GM12878 (cell line): ENCODE data around the gene ZBTB16. TPM values are rescaled to one million over a fixed set of nuclear protein-coding genes. Genes with fewer than 3 reads are reported as not detected.

Source experiments
- ATAC-seq: fragments of 200-7000 bp; cut with Tn5 transposase; 3 replicates; pipeline ENCODE4 v1.9.1; 2020; ENCODE audit warnings: mild to moderate bottlenecking, moderate library complexity
- BruUV-seq: library from RNA; stranded (reverse); fragments of 400-500 nt; replicated peaks from 2 replicates; lab custom pipeline; 2021; lab: Mats Ljungman, UMichigan
- CTCF ChIA-PET: fragments of 300-600 bp; sonication (Branson Sonifier 250); formaldehyde crosslinking; extraction: SDS; loops from one replicate; lab custom pipeline; 2021; ENCODE audit warnings: inconsistent platforms; lab: Yijun Ruan, JAX
- POLR2A ChIA-PET: fragments of 350-600 bp; formaldehyde crosslinking; extraction: SDS; loops from one replicate; lab custom pipeline; 2021; ENCODE audit warnings: inconsistent platforms; lab: Charles Lee
- RAD21 ChIA-PET: fragments of 300-600 bp; sonication (Branson Sonifier 250); formaldehyde crosslinking; loops from one replicate; lab custom pipeline; 2023; ENCODE audit warnings: antibody characterized with exemption; ENCODE audit not compliant: unreplicated experiment; lab: Charles Lee
- SMC1A ChIA-PET: fragments of 300-600 bp; sonication (Branson Sonifier 250); formaldehyde crosslinking; loops from one replicate; lab custom pipeline; 2023; ENCODE audit not compliant: unreplicated experiment, uncharacterized antibody; lab: Charles Lee
- DNase-seq: peaks from one replicate; pipeline ENCODE4 v3.0.0-alpha.2; 2011; ENCODE audit warnings: low read depth, low spot score
- FAIRE-seq: peaks from 3 replicates; lab custom pipeline; 2011; peaks lifted over from hg19 to GRCh38; lab: Jason Lieb, UNC
- H2AFZ ChIP-seq: 2 replicates; pipeline ENCODE4 v1.6.0; 2011; ENCODE audit warnings: low read depth, low read length, control low read depth; ENCODE audit not compliant: control insufficient read depth
- H3K27ac ChIP-seq: 2 replicates; pipeline ENCODE4 v1.5.1; 2011; ENCODE audit warnings: control low read depth; ENCODE audit not compliant: control insufficient read depth, insufficient read depth
- H3K27me3 ChIP-seq, 2 experiments: replicated peaks in 1 of 2; 2 replicates each; pipeline versions ENCODE4 v1.6.0 to v1.6.1; 2011; ENCODE audit warnings: low read length in 1 of 2; ENCODE audit not compliant: control insufficient read depth in 2 of 2, insufficient read depth in 2 of 2
- H3K36me3 ChIP-seq, 2 experiments: 2 replicates each; pipeline ENCODE4 v1.5.1; 2011; ENCODE audit warnings: low read length in 1 of 2; ENCODE audit not compliant: control insufficient read depth in 2 of 2, insufficient read depth in 2 of 2
- H3K4me1 ChIP-seq: 2 replicates; pipeline ENCODE4 v1.6.1; 2011; ENCODE audit warnings: mild to moderate bottlenecking, low read length, moderate library complexity, mixed read lengths; ENCODE audit not compliant: control insufficient read depth, insufficient read depth
- H3K4me2 ChIP-seq: 2 replicates; pipeline ENCODE4 v1.6.0; 2011; ENCODE audit warnings: control low read depth; ENCODE audit not compliant: control insufficient read depth, insufficient read depth
- H3K4me3 ChIP-seq: fragments of 200-600 bp; sonication (generic); 2 replicates; pipeline ENCODE4 v1.5.1; 2016
- H3K79me2 ChIP-seq: 2 replicates; pipeline ENCODE4 v1.6.0; 2011; ENCODE audit warnings: low read length; ENCODE audit not compliant: control insufficient read depth, insufficient read depth
- H3K9ac ChIP-seq: 2 replicates; pipeline ENCODE4 v1.8.0; 2011; ENCODE audit warnings: low read length, control low read depth, mixed read lengths; ENCODE audit not compliant: control insufficient read depth, insufficient read depth
- H3K9me3 ChIP-seq: replicated peaks from 3 replicates; pipeline ENCODE4 v1.5.1; 2011; ENCODE audit warnings: mild to moderate bottlenecking, low read length; ENCODE audit not compliant: control insufficient read depth, insufficient read depth
- H4K20me1 ChIP-seq: 2 replicates; pipeline ENCODE4 v1.6.0; 2011; ENCODE audit not compliant: control insufficient read depth, insufficient read depth
- ATF7 ChIP-seq: fragments of 450-650 bp; IDR thresholded peaks from 2 replicates; pipeline ENCODE4 v1.6.1; 2016; ENCODE audit warnings: low read depth, mild to moderate bottlenecking
- BRCA1 ChIP-seq: IDR thresholded peaks from 2 replicates; pipeline ENCODE4 v1.6.1; 2011; ENCODE audit warnings: low read depth, low read length, improper control_type of control experiment
- EP300 ChIP-seq, 2 experiments: fragments of 150-350 bp in 1 of 2; IDR thresholded peaks; 2 replicates each; pipeline ENCODE4 v1.6.1; 2011 to 2012; ENCODE audit warnings: low read depth in 2 of 2, low read length in 2 of 2, borderline replicate concordance in 1 of 2, improper control_type of control experiment in 1 of 2, inconsistent platforms in 1 of 2; ENCODE audit not compliant: control insufficient read depth in 1 of 2
- FOS ChIP-seq: IDR thresholded peaks from 3 replicates; pipeline ENCODE4 v1.6.1; 2011; ENCODE audit warnings: borderline replicate concordance; ENCODE audit not compliant: insufficient read length; ENCODE audit errors: extremely low read depth
- MAX ChIP-seq: IDR thresholded peaks from 2 replicates; pipeline ENCODE4 v1.6.1; 2012; ENCODE audit warnings: low read depth, low read length, improper control_type of control experiment
- MEF2B ChIP-seq: fragments of 450-650 bp; IDR thresholded peaks from 2 replicates; pipeline ENCODE4 v1.6.1; 2018; ENCODE audit warnings: mild to moderate bottlenecking, moderate library complexity; ENCODE audit not compliant: partially characterized antibody, poor library complexity, severe bottlenecking
- MYC ChIP-seq: IDR thresholded peaks from 2 replicates; pipeline ENCODE4 v1.6.1; 2011; ENCODE audit warnings: mild to moderate bottlenecking, low read length, moderate library complexity, inconsistent platforms; ENCODE audit not compliant: insufficient read depth, insufficient replicate concordance, insufficient read length, severe bottlenecking
- NFIC ChIP-seq: IDR thresholded peaks from 2 replicates; pipeline ENCODE4 v1.6.1; 2012; ENCODE audit warnings: low read depth, mild to moderate bottlenecking, inconsistent platforms, low read length, moderate library complexity
- POU2F2 ChIP-seq: IDR thresholded peaks from 3 replicates; pipeline ENCODE4 v1.6.1; 2011; ENCODE audit warnings: low read depth, mild to moderate bottlenecking, low read length, borderline replicate concordance
- PRDM15 ChIP-seq: fragments of 450-650 bp; formaldehyde crosslinking; IDR thresholded peaks from 2 replicates; pipeline ENCODE4 v1.4.0; 2020; ENCODE audit warnings: mild to moderate bottlenecking, moderate library complexity
- RBBP5 ChIP-seq: fragments of 200-600 bp; sonication (generic); conservative IDR thresholded peaks from 2 replicates; pipeline ENCODE4 v1.6.1; 2016
- RUNX3 ChIP-seq: IDR thresholded peaks from 2 replicates; pipeline ENCODE4 v1.6.1; 2012; ENCODE audit warnings: low read length, inconsistent platforms
- SMAD1 ChIP-seq: fragments of 450-650 bp; IDR thresholded peaks from 2 replicates; pipeline ENCODE4 v1.6.1; 2018; ENCODE audit warnings: mild to moderate bottlenecking, low read depth; ENCODE audit not compliant: partially characterized antibody
- SUPT20H ChIP-seq: IDR thresholded peaks from 2 replicates; pipeline ENCODE4 v1.6.1; 2011; ENCODE audit warnings: low read depth, mild to moderate bottlenecking, low read length, moderate library complexity, borderline replicate concordance; ENCODE audit not compliant: control insufficient read depth
- SUZ12 ChIP-seq: fragments of 200-600 bp; sonication (generic); IDR thresholded peaks from one replicate; pipeline ENCODE4 v1.6.1; 2018; ENCODE audit warnings: antibody characterized with exemption, mild to moderate bottlenecking; ENCODE audit not compliant: unreplicated experiment
- ZNF592 ChIP-seq: fragments of 450-650 bp; IDR thresholded peaks from 2 replicates; pipeline ENCODE4 v1.6.1; 2017; ENCODE audit warnings: mild to moderate bottlenecking, moderate library complexity
- WGBS: methylation state at CpG from one replicate; pipeline ENCODE4 v1.1.6; 2016; ENCODE audit warnings: low lambda C conversion rate; ENCODE audit not compliant: insufficient replicate concordance, insufficient coverage; ENCODE audit errors: missing lambda C conversion rate; 5-methylcytosine and 5-hydroxymethylcytosine counted together
- in situ Hi-C: fragments of 300-500 bp; cut with MboI; formaldehyde crosslinking; loops from 9 replicates; pipeline ENCODE4 v1.14.3; 2018; ENCODE audit warnings: mixed read lengths
- intact Hi-C: fragments of 100-400 bp; cut with micrococcal nuclease; formaldehyde crosslinking; loops from one replicate; pipeline ENCODE4 v1.14.2; 2022; ENCODE audit not compliant: unreplicated experiment
- polyA plus RNA-seq, 11 experiments: library from polyadenylated mRNA; depleted of rRNA in 4 of 11; unstranded in 6 of 11; stranded (reverse) in 5 of 11; fragments of >200 nt; fragmentation: Nextera tagmentation in 4 of 11; fragmentation: Illumina TruSeq in 1 of 11; extraction: Ambion mirVana in 4 of 11; extraction: Trizol in 1 of 11; gene quantifications; 1 replicate in 1 of 11; 2 replicates in 10 of 11; pipeline versions ENCODE4 v1.2.1 to v1.2.3, GENCODE V29; 2011 to 2016; ENCODE audit warnings: inconsistent platforms in 2 of 11, missing spikeins in 2 of 11, low read depth in 1 of 11
- total RNA-seq, 4 experiments: library from RNA; depleted of rRNA in 3 of 4; stranded (reverse); fragments of >200 nt in 3 of 4; fragmentation: Illumina TruSeq in 1 of 4; extraction: Trizol in 1 of 4; gene quantifications; 2 replicates each; pipeline versions ENCODE4 v1.2.1 to v1.2.3, GENCODE V29; 2013 to 2021

ZBTB16 gene
- total and polyA plus RNA-seq, 10 of the 15 experiments (the other 5 are each of a cell fraction or from before 2014, with no cell fraction given), result 0.38 TPM; not detected in 9

- intact Hi-C loops, result no loop called here
- Histone ChIP-seq H3K9ac (no peak overlapping the region), H3K27ac (no peak overlapping the region), H3K4me1 (no peaks in the 10 kb centered on the region), H2AFZ (no peak overlapping the region), H3K4me3 (no peak overlapping the region), H3K36me3 (no peaks in the 10 kb centered on the region), H3K27me3 (no peaks in the 10 kb centered on the region; a peak in 2 of 4 replicates), H4K20me1 (no peaks in the 10 kb centered on the region), H3K4me2 (no peak overlapping the region), H3K79me2 (no peaks in the 10 kb centered on the region), H3K9me3 (no peaks in the 10 kb centered on the region)
- ATAC-seq, result no peak
- RAD21 ChIA-PET, result interaction anchor here (0.6 kb wide), 1 partner anchor 140 kb away, joined by 6 read pairs; no protein-coding TSS in a partner anchor
- in situ Hi-C loops, result no loop called here
- CTCF ChIA-PET, result no interaction called here
- POLR2A ChIA-PET, result no interaction called here
- DNase-seq, result no peak
- BruUV-seq, result no TSS peak
- FAIRE-seq, result no peak
- SMC1A ChIA-PET, result no interaction called here
- WGBS, result 0% methylated on average over 4 of the region's 4 CpGs
- TF ChIP-seq SMAD1, result no peak
- no peak for TF ChIP-seq RBBP5
- no peak for TF ChIP-seq BRCA1
- no peak for TF ChIP-seq MAX
- no peak for TF ChIP-seq ZNF592
- no peak for TF ChIP-seq MYC
- no peak for TF ChIP-seq NFIC
- TF ChIP-seq EP300 (IDR thresholded peaks at IDR 0.05; ENCODE audit: borderline replicate concordance in 1 of 2, control insufficient read depth in 1 of 2, low read depth in 2 of 2, low read length in 2 of 2), result no peak
- TF ChIP-seq FOS, result no peak
- TF ChIP-seq RUNX3, result no peak
- no peak for TF ChIP-seq PRDM15
- TF ChIP-seq MEF2B, result no peak
- no peak for TF ChIP-seq SUPT20H
- no peak for TF ChIP-seq ATF7
- TF ChIP-seq POU2F2, result no peak
- TF ChIP-seq SUZ12, result no peak
Measured at GRCh38 chr11:114090225-114090910, 30.9 kb downstream of the ZBTB16 start.
